ENCODE data around the gene CARHSP1.

Gene CARHSP1

DNA sequence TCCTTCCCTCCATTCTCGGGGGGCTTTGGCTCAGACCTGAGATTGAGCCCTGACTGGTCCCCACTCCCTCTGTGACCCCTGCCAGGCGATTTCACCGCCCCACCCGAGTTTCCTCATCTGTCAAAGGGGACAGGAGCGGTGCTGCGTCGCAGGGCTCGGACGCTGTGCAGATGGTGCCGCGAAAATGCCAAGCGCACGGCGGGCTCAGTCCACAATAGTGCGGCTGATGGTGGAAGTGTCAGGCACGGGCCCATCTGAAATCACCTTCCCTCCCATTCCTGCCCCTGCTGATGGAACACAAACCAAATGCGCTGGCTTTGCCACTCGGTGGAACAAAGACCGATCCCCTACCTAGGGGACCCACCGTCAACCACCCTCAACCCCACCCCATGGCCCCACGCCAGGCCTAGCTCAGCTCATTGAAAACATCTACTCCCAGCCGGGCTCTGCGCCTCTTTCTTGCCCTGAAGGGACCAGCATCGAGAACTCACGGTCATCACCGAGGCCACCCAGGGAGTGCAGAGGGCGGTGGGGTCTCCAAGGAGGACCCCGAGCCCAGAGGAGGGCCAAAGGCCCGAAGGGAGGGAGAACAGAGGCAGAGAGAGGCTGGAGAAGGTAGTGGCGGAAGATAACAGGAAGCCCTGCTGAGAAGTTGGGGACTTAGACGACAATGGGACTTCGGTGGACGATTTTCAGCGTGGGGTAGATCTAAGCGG is 1.4 kb downstream of the CARHSP1 start:
- ChIA-PET CTCF (no interaction called here), POLR2A (interaction anchor here (1.9 to 2.4 kb wide), 3 partner anchors 13 to 224 kb away, joined by 12 to 21 read pairs (median 14); partner anchors contain the start of genes HAPSTR1, PMM2 and TMEM186)
- H3K4me3 ChIP-seq (ENCODE audit: low read depth, low read length): peak overlapping the region; percentile 75
- TF ChIP-seq, protein P1, sequence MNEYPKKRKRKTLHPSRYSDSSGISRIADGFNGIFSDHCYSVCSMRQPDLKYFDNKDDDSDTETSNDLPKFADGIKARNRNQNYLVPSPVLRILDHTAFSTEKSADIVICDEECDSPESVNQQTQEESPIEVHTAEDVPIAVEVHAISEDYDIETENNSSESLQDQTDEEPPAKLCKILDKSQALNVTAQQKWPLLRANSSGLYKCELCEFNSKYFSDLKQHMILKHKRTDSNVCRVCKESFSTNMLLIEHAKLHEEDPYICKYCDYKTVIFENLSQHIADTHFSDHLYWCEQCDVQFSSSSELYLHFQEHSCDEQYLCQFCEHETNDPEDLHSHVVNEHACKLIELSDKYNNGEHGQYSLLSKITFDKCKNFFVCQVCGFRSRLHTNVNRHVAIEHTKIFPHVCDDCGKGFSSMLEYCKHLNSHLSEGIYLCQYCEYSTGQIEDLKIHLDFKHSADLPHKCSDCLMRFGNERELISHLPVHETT (tag by site-specific recombination; IDR thresholded peaks at IDR 0.05): no peak
- TF ChIP-seq, protein P2, sequence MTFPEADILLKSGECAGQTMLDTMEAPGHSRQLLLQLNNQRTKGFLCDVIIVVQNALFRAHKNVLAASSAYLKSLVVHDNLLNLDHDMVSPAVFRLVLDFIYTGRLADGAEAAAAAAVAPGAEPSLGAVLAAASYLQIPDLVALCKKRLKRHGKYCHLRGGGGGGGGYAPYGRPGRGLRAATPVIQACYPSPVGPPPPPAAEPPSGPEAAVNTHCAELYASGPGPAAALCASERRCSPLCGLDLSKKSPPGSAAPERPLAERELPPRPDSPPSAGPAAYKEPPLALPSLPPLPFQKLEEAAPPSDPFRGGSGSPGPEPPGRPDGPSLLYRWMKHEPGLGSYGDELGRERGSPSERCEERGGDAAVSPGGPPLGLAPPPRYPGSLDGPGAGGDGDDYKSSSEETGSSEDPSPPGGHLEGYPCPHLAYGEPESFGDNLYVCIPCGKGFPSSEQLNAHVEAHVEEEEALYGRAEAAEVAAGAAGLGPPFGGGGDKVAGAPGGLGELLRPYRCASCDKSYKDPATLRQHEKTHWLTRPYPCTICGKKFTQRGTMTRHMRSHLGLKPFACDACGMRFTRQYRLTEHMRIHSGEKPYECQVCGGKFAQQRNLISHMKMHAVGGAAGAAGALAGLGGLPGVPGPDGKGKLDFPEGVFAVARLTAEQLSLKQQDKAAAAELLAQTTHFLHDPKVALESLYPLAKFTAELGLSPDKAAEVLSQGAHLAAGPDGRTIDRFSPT (tag by site-specific recombination; IDR thresholded peaks at IDR 0.05): peak; percentile 21; the same call in 1 of the 2 replicates
- TF ChIP-seq GLIS1 (tag by site-specific recombination; IDR thresholded peaks at IDR 0.05) (peak; percentile 91), ZNF239 (tag by site-specific recombination; IDR thresholded peaks at IDR 0.05) (no peak), ZNF558 (tag by site-specific recombination; IDR thresholded peaks at IDR 0.05) (no peak), ZIC2 (tag by site-specific recombination; IDR thresholded peaks at IDR 0.05) (peak; percentile 85), GLIS2 (tag by site-specific recombination; IDR thresholded peaks at IDR 0.05) (peak; percentile 81)
- TF ChIP-seq, protein P3, sequence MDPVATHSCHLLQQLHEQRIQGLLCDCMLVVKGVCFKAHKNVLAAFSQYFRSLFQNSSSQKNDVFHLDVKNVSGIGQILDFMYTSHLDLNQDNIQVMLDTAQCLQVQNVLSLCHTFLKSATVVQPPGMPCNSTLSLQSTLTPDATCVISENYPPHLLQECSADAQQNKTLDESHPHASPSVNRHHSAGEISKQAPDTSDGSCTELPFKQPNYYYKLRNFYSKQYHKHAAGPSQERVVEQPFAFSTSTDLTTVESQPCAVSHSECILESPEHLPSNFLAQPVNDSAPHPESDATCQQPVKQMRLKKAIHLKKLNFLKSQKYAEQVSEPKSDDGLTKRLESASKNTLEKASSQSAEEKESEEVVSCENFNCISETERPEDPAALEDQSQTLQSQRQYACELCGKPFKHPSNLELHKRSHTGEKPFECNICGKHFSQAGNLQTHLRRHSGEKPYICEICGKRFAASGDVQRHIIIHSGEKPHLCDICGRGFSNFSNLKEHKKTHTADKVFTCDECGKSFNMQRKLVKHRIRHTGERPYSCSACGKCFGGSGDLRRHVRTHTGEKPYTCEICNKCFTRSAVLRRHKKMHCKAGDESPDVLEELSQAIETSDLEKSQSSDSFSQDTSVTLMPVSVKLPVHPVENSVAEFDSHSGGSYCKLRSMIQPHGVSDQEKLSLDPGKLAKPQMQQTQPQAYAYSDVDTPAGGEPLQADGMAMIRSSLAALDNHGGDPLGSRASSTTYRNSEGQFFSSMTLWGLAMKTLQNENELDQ (tag by site-specific recombination; IDR thresholded peaks at IDR 0.05; ENCODE audit: low read depth): no peak
- TF ChIP-seq, protein P4, sequence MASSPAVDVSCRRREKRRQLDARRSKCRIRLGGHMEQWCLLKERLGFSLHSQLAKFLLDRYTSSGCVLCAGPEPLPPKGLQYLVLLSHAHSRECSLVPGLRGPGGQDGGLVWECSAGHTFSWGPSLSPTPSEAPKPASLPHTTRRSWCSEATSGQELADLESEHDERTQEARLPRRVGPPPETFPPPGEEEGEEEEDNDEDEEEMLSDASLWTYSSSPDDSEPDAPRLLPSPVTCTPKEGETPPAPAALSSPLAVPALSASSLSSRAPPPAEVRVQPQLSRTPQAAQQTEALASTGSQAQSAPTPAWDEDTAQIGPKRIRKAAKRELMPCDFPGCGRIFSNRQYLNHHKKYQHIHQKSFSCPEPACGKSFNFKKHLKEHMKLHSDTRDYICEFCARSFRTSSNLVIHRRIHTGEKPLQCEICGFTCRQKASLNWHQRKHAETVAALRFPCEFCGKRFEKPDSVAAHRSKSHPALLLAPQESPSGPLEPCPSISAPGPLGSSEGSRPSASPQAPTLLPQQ (tag by site-specific recombination; IDR thresholded peaks at IDR 0.05): peak; percentile 57; the same call in 1 of the 2 replicates
- H3K36me3 ChIP-seq (ENCODE audit: control insufficient read depth in 2 of 2, insufficient read depth in 1 of 2, low read length in 2 of 2): peaks cover 0 to 14% of the 10 kb centered on the region in 2 experiments; a peak in 2 of 3 replicates
- H3K9me3 ChIP-seq (ENCODE audit: control insufficient read depth, insufficient read depth, low read depth, low read length): no peaks in the 10 kb centered on the region
- peak overlapping the region; percentile 90; the same call in 1 of the 2 replicates for H3K27ac ChIP-seq (ENCODE audit: extremely low read depth, low read depth, low read length)
- H3K4me1 ChIP-seq (ENCODE audit: control insufficient read depth, insufficient read depth, low read length): peaks cover 11% of the 10 kb centered on the region

DNA sequence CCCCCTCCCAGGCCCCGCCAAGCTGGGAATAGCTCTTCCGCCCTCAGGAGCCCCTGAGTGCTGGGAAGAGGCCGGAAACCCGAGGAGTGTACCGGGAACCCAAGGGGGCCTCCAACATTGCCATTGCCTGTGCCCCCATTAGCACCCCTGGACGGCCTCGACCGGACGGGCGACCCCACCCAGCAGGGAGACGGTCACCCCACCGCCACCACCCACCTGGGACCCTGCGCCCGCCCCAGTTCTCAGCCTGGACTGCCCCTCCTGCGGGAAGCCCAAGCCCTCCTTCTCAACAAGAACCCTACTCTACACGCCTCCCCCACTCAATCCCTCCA is 2.0 kb downstream of the CARHSP1 start:
- Histone ChIP-seq H3K4me3 (ENCODE audit: low read depth, low read length) (peak overlapping the region; percentile 75), H3K4me1 (ENCODE audit: control insufficient read depth, insufficient read depth, low read length) (peaks cover 11% of the 10 kb centered on the region), H3K9me3 (ENCODE audit: control insufficient read depth, insufficient read depth, low read depth, low read length) (no peaks in the 10 kb centered on the region), H3K27ac (ENCODE audit: extremely low read depth, low read depth, low read length) (no peak overlapping the region), H3K36me3 (ENCODE audit: control insufficient read depth in 2 of 2, insufficient read depth in 1 of 2, low read length in 2 of 2) (peaks cover 0 to 14% of the 10 kb centered on the region in 2 experiments; a peak in 2 of 3 replicates)
- POLR2A ChIA-PET: interaction anchor here (2.4 kb wide), 1 partner anchor 69 kb away, joined by 14 read pairs; the partner anchor contains the start of genes PMM2 and TMEM186
- TF ChIP-seq GLIS2 (tag by site-specific recombination; IDR thresholded peaks at IDR 0.05): peak; percentile 30; the same call in 1 of the 2 replicates
- TF ChIP-seq ZNF391 (tag by site-specific recombination; IDR thresholded peaks at IDR 0.05; ENCODE audit: borderline replicate concordance, low read depth): no peak
- no peak for TF ChIP-seq ZNF48 (tag by site-specific recombination; IDR thresholded peaks at IDR 0.05)
- TF ChIP-seq ZNF366 (tag by site-specific recombination; conservative IDR thresholded peaks at IDR 0.05): peak; percentile 66; the same call in 1 of the 2 replicates
- TF ChIP-seq, protein P5, sequence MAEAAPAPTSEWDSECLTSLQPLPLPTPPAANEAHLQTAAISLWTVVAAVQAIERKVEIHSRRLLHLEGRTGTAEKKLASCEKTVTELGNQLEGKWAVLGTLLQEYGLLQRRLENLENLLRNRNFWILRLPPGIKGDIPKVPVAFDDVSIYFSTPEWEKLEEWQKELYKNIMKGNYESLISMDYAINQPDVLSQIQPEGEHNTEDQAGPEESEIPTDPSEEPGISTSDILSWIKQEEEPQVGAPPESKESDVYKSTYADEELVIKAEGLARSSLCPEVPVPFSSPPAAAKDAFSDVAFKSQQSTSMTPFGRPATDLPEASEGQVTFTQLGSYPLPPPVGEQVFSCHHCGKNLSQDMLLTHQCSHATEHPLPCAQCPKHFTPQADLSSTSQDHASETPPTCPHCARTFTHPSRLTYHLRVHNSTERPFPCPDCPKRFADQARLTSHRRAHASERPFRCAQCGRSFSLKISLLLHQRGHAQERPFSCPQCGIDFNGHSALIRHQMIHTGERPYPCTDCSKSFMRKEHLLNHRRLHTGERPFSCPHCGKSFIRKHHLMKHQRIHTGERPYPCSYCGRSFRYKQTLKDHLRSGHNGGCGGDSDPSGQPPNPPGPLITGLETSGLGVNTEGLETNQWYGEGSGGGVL (tag by site-specific recombination; IDR thresholded peaks at IDR 0.05): no peak
- TF ChIP-seq ZNF510 (tag by site-specific recombination; IDR thresholded peaks at IDR 0.05; ENCODE audit: insufficient replicate concordance): no peak
- TF ChIP-seq ZNF701 (tag by site-specific recombination; IDR thresholded peaks at IDR 0.05): no peak
- TF ChIP-seq ZNF571 (tag by site-specific recombination; IDR thresholded peaks at IDR 0.05): no peak
- CTCF ChIA-PET: no interaction called here
